ENCODE results near the gene NDP. TPM values are rescaled to one million over a fixed set of nuclear protein-coding genes. Genes with fewer than 3 reads are reported as not detected.

NDP gene, protein sequence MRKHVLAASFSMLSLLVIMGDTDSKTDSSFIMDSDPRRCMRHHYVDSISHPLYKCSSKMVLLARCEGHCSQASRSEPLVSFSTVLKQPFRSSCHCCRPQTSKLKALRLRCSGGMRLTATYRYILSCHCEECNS
- total RNA-seq (2021; fragmentation: NEBNext Ultra II Directional; extraction: Animal tissue kit (Norgen Biotek cat#: 25700)) = under 1 TPM in 2 of 6 experiments, not detected in 4; 0.09 to 0.31 TPM
- long read RNA-seq = 0 reads

DNA sequence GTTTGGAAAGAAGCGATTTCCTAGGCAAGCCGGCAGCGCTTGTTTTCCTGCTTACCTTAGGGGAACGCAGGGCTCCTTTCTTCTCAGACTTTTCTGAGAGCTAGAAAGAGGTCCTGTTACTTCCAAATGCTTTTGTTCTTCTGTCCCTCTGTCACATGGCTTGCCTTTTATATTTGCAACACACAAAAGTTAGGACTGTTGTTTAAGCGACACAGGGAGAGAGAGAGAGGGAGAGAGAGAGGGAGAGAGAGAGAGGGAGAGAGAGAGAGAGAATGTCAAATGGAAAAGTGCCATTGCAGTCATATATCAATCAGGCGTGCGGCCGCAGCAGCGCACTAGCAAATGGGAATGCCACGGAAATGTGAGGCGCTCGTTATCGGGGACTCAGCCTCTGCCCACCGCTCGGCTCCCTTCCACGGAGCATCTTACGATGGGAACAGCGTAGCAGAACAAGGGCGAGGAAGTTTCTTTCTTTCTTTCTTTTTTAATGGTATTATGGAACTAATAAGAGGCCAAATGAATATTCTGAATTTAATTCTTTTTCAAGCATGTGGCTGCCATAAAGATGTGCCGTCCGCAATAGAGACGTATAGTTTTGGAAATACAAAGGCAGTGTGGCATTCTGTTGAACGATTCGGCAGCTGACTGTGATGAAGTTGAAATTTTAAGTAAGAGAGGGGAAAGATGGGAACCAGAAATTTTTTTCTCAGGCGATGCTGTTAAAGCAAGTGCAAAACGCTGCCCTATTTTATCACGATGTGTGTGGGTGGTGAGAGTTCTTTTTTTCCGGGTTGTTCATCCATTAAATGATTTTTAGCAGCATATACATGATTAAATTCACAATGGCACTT is at the start of gene NDP:
Gene NDP, minus strand, starts transcription at position 142 of the 851 bp plus-strand sequence. CDS start 14,745 bp downstream, outside the sequence.
- no peaks in the 10 kb centered on the region for H3K36me3 Mint-ChIP-seq (ENCODE audit: low read depth)
- TF ChIP-seq CTCF (IDR thresholded peaks at IDR 0.05) = no peak
- H3K4me3 Mint-ChIP-seq = peak within 1 kb of the TSS; percentile 82
- no peak for DNase-seq
- no peaks in the 10 kb centered on the region for H3K9me3 Mint-ChIP-seq
- H3K4me1 Mint-ChIP-seq (ENCODE audit: low read depth) = peaks cover 56% of the 10 kb centered on the region
- H3K27me3 Mint-ChIP-seq (ENCODE audit: insufficient read depth) = no peaks in the 10 kb centered on the region
- peak within 1 kb of the TSS; percentile 26; the same call in 1 of the 2 replicates for H3K27ac Mint-ChIP-seq

GRCh38 chrX:44022964-44023363 is 49.8 kb upstream of the NDP start:
- no peak for DNase-seq
- Mint-ChIP-seq H3K27ac (no peak overlapping the region), H3K9me3 (no peaks in the 10 kb centered on the region), H3K4me1 (ENCODE audit: low read depth) (peaks cover 11% of the 10 kb centered on the region), H3K27me3 (ENCODE audit: insufficient read depth) (no peaks in the 10 kb centered on the region; the same call in 1 of the 2 replicates), H3K4me3 (no peak overlapping the region), H3K36me3 (ENCODE audit: low read depth) (no peaks in the 10 kb centered on the region)
- no peak for TF ChIP-seq CTCF (IDR thresholded peaks at IDR 0.05)

DNA sequence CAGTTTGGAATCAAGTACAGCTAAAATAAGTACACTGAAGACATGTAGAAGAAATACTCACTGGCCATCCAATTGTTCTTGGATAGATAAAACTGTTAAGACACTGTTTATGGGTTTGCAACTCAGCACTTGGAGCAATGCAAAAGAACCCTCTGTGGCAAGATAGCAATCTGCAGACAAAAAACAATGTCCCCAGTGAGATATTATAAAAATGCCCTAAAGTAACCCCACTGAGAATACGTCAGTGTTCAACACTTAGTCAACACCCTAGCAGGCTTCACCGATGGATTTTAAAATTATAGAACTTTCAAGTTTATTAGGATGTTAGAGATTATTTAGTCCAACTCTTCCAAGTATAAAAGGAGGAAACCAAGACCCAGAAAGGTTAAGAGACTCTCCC is 47.5 kb upstream of the NDP start:
- H3K27ac Mint-ChIP-seq = no peak overlapping the region
- H3K4me1 Mint-ChIP-seq (ENCODE audit: low read depth) = peaks cover 16% of the 10 kb centered on the region
- DNase-seq = peak; percentile 3
- no peaks in the 10 kb centered on the region for H3K36me3 Mint-ChIP-seq (ENCODE audit: low read depth)
- no peaks in the 10 kb centered on the region; the same call in 1 of the 2 replicates for H3K27me3 Mint-ChIP-seq (ENCODE audit: insufficient read depth)
- no peak overlapping the region for H3K4me3 Mint-ChIP-seq
- TF ChIP-seq CTCF (IDR thresholded peaks at IDR 0.05) = no peak
- no peaks in the 10 kb centered on the region for H3K9me3 Mint-ChIP-seq

GRCh38 chrX:44019911-44020310 is 46.7 kb upstream of the NDP start:
- no peaks in the 10 kb centered on the region for H3K27me3 Mint-ChIP-seq (ENCODE audit: insufficient read depth)
- H3K9me3 Mint-ChIP-seq = no peaks in the 10 kb centered on the region
- no peak for DNase-seq
- H3K4me3 Mint-ChIP-seq = no peak overlapping the region
- no peak for TF ChIP-seq CTCF (IDR thresholded peaks at IDR 0.05)
- no peak overlapping the region for H3K27ac Mint-ChIP-seq
- H3K36me3 Mint-ChIP-seq (ENCODE audit: low read depth) = no peaks in the 10 kb centered on the region
- H3K4me1 Mint-ChIP-seq (ENCODE audit: low read depth) = peaks cover 13% of the 10 kb centered on the region

DNA sequence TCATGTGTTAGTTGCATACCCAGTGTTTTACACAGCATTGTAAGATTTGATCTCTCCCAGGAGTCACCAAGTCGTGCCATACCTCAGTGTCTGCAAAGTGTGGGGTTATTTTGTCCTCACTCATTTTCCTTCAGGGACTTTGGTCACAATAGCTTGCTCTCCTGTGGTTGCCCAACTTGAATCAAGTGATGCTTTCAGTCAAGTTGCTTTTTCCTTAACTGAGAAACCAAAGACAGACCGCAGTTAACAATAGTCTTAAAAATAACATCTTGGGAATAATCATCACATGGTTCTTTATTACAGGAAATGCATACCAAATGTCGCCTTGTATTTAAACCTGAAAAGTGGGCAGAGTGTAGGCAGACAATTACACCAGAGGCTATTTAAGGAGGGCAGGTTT is 44.5 kb upstream of the NDP start:
- Mint-ChIP-seq H3K27ac (no peak overlapping the region), H3K27me3 (ENCODE audit: insufficient read depth) (no peaks in the 10 kb centered on the region; the same call in 1 of the 2 replicates), H3K36me3 (ENCODE audit: low read depth) (no peaks in the 10 kb centered on the region), H3K9me3 (no peaks in the 10 kb centered on the region), H3K4me3 (no peak overlapping the region), H3K4me1 (ENCODE audit: low read depth) (peaks cover 21% of the 10 kb centered on the region)
- DNase-seq = no peak
- TF ChIP-seq CTCF (IDR thresholded peaks at IDR 0.05) = no peak
